NCI-H128 (cell line): ENCODE results near the gene TUBD1.
"Not testable (repeated sequence)": the region's sequence is repeated elsewhere in the genome, so short reads cannot be mapped to it uniquely, and the experiment has no call there.

Source experiments
- DNase-seq: peaks from one replicate; lab custom pipeline; 2025; ENCODE audit not compliant: unreplicated experiment; lab: John Stamatoyannopoulos, UW

Gene TUBD1

GRCh38 chr17:59845595-59846393, 46.9 kb downstream of the TUBD1 start:
- DNase-seq = no peak

GRCh38 chr17:59844884-59845594, 47.7 kb downstream of the TUBD1 start:
- DNase-seq = no peak

DNA sequence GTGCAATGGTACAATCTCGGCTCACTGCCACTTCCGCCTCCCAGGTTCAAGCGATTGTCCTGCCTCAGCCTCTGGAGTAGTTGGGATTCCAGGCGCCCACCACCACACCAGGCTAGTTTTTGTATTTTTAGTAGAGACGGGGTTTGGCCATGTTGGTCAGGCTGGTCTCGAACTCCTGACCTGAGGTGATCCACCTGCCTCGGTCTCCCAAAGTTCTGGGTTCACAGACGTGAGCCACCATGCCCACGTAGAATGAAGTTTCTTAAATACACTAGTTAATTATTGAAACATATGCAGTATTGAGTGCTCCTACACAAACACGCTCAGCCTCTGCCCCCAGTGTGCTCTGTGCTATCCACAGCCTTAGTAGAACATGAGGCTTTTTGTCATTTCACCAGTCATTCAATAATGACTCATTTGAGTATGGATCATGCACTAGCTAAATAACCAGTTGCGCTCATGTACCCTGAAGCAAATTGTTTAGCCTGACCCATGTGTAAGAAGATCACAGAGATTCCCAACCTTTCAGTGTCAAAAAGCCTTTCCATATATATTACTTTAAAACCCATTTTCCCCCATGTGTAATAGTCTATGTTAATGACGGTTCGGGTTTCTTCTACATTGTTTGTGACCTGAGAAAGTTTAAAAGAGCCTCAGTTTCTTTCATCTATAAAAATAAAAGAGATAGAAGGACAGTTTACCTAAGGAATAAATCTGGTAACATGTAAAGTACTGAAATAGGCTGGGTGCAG, 49.7 kb downstream of the TUBD1 start:
- no peak for DNase-seq

DNA sequence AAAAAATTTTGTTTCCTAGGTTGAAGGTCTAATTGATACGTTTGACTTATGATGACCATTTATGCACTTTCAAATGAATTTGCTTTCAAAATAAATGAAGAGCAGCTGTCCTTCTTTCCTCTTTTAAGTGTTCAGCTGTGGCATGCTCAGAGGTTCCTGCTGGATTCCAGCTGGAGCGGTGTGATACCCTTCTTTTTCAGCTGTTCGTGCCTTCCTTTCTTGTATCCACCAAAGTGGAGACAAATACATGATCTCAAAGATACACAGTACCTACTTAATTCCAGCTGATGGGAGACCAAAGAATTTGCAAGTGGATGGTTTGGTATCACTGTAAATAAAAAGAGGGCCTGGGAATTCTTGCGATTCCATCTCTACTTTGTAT, 50.9 kb downstream of the TUBD1 start:
- not testable (repeated sequence) for DNase-seq

GRCh38 chr17:59841091-59841881, 51.5 kb downstream of the TUBD1 start:
- not testable (repeated sequence) for DNase-seq

GRCh38 chr17:59840329-59841090, 52.2 kb downstream of the TUBD1 start:
- DNase-seq = no peak

DNA sequence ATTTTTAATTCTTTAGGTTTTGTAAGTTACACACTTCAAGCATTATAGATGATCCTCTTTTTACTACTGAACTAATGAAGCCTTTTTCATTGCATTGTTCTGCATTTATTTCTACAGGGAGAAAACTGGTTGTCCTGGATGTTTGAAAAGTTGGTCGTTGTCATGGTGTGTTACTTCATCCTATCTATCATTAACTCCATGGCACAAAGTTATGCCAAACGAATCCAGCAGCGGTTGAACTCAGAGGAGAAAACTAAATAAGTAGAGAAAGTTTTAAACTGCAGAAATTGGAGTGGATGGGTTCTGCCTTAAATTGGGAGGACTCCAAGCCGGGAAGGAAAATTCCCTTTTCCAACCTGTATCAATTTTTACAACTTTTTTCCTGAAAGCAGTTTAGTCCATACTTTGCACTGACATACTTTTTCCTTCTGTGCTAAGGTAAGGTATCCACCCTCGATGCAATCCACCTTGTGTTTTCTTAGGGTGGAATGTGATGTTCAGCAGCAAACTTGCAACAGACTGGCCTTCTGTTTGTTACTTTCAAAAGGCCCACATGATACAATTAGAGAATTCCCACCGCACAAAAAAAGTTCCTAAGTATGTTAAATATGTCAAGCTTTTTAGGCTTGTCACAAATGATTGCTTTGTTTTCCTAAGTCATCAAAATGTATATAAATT, 53.0 kb downstream of the TUBD1 start:
- DNase-seq = no peak

GRCh38 chr17:59838052-59838916, 54.5 kb downstream of the TUBD1 start:
- DNase-seq = no peak

DNA sequence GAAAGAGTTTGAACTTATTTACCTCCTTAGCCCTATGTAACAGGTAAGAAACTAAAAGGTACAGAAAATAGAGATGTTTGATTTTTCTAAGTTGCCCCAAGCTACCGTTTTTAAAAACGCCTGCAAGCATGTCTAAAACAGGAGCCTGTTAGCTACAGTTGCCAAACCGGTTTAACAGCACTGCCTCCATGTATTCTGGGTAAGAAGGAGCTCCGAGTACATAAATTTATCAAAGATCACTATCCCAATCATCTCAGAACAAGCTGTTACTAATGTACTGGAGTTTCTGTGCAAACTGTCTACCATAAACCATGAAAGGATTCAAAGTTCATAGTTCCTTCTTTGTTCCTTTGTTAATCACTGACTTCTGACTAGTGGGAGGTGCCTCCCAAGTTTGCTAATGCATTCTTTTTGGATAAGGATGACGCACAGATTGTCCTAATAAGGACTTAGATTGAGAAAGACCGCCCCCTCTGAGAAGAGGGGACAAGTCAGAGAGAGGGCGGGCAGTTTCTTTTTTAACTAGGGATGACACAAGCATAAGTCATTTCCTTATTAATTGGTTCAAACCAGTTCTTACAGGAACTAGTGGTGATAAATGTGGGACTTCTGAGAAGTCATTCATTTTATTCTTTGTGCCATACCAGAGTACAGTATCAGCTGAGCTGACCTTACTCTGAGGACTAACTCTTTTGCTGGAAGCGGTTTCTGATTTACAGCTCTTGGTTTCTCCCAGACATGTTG, 55.3 kb downstream of the TUBD1 start:
- no peak for DNase-seq

DNA sequence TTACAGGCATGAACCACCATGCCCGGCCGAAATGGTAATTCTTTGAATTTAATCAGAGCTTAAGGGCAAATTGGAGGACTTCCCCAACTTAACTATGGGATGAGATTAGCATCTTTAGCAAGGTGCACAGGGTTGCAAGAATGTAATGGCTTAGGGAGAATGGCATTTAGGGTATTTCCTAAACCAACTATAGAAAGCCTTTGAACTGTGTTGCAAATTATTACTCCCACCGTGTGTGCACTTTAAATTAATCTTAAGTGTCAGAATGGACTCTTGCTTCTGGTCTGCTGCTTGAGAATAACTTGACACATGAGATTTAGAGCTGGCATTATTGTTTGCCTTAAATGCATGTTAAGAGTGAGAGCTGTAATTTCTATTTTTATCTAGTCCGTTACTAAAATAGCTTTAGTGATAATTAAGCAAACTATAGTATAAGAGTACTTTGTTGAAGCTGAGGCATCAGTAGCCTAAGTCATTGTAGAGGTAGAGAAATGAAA, 59.8 kb downstream of the TUBD1 start:
- DNase-seq = no peak

DNA sequence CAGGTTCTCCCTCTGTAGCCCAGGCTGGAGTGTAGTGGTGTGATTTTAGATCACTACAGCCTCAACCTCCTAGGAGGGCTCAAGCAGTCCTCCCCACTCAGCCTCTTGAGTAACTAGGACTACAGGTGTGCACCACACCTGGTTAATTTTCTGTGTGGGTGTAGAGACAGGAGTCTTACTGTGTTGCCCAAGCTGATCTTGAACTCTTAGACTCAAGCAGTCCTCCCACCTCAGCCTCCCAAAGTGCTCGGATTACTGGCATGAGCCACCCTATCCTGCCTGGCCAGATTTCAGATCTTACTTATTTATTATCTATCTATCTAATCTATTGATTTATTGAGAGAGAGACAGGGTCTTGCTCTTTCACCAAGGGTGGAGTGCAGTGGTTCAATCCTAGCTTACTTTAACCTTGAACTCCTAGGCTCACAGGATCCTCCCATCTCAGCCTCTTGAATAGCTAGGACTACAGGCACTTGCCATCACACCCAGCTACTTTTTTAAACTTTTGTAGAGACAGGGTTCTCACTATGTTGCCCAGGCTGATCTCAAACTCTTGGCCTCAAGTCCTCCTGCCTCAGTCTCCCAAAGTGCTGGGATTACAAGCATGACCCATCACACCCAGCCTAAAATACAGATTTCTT, 61.8 kb downstream of the TUBD1 start:
- DNase-seq = no peak

- DNase-seq = no peak
Measured at GRCh38 chr17:59830007-59830630, 62.6 kb downstream of the TUBD1 start.

GRCh38 chr17:59829217-59830006, 63.3 kb downstream of the TUBD1 start:
- no peak for DNase-seq

DNA sequence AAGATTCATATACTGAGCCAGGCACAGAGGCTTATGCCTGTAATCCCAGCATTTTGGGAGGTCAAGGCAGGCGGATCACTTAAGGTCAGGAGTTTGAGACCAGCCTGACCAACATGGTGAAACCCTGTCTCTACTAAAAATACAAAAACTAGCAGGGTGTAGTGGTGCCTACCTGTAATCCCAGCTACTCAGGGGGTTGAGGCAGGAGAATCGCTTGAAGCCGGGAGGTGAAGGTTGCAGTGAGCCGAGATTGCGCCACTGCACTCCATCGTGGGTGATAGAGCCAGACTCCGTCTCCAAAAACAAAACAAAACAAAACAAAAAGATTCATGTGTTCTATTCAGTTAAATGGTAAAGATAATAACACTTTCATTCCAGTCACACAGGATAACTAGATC, 63.9 kb downstream of the TUBD1 start:
- DNase-seq = not testable (repeated sequence)

- DNase-seq = no peak
Measured at GRCh38 chr17:59828478-59828760, 64.3 kb downstream of the TUBD1 start.

- no peak for DNase-seq
Measured at GRCh38 chr17:59827721-59828477, 64.8 kb downstream of the TUBD1 start.
